GM21717 (cell line): Measurements from ENCODE around the gene ROR1.

Source experiments
- ATAC-seq: cut with Tn5 transposase; IDR thresholded peaks from one replicate; pipeline ENCODE4 v1.9.1; 2021; ENCODE audit warnings: mild to moderate bottlenecking, moderate library complexity; ENCODE audit not compliant: unreplicated experiment

Gene ROR1

GRCh38 chr1:64121766-64122385 lies 348.1 kb downstream of the ROR1 start:
- no peak for ATAC-seq

- ATAC-seq = no peak
Measured at GRCh38 chr1:64122588-64122987, 348.8 kb downstream of the ROR1 start.

- ATAC-seq = no peak
Measured at GRCh38 chr1:64124704-64125440, 351.1 kb downstream of the ROR1 start.

- ATAC-seq = no peak
Measured at GRCh38 chr1:64126581-64126980, 352.8 kb downstream of the ROR1 start.

- no peak for ATAC-seq
Measured at GRCh38 chr1:64127297-64127696, 353.5 kb downstream of the ROR1 start.

- ATAC-seq = no peak
Measured at GRCh38 chr1:64129701-64130100, 355.9 kb downstream of the ROR1 start.

GRCh38 chr1:64131155-64131554 lies 357.3 kb downstream of the ROR1 start:
- ATAC-seq = no peak

- ATAC-seq = no peak
Measured at GRCh38 chr1:64133036-64133435, 359.2 kb downstream of the ROR1 start.

GRCh38 chr1:64135462-64136223 lies 361.8 kb downstream of the ROR1 start:
- no peak for ATAC-seq

- no peak for ATAC-seq
Measured at GRCh38 chr1:64136296-64136695, 362.5 kb downstream of the ROR1 start.

GRCh38 chr1:64136752-64137411 lies 363.1 kb downstream of the ROR1 start:
- no peak for ATAC-seq

GRCh38 chr1:64137412-64137803 lies 363.6 kb downstream of the ROR1 start:
- ATAC-seq = no peak

- ATAC-seq = no peak
Measured at GRCh38 chr1:64139877-64140276, 366.1 kb downstream of the ROR1 start.

- ATAC-seq = no peak
Measured at GRCh38 chr1:64140596-64140995, 366.8 kb downstream of the ROR1 start.

- no peak for ATAC-seq
Measured at GRCh38 chr1:64147045-64147724, 373.4 kb downstream of the ROR1 start.

- ATAC-seq = no peak
Measured at GRCh38 chr1:64147759-64148158, 373.9 kb downstream of the ROR1 start.

- no peak for ATAC-seq
Measured at GRCh38 chr1:64150266-64150665, 376.4 kb downstream of the ROR1 start.

GRCh38 chr1:64150729-64151230 lies 377.0 kb downstream of the ROR1 start:
- no peak for ATAC-seq

GRCh38 chr1:64155278-64155677 lies 381.5 kb downstream of the ROR1 start:
- no peak for ATAC-seq

GRCh38 chr1:64161357-64161941 lies 387.6 kb downstream of the ROR1 start:
- ATAC-seq = no peak
